GM21528 (cell line): ENCODE data around the gene LYST.
"Not testable (repeated sequence)": the region's sequence is repeated elsewhere in the genome, so short reads cannot be mapped to it uniquely, and the experiment has no call there.

Experiments
- ATAC-seq: cut with Tn5 transposase; IDR thresholded peaks from one replicate; pipeline ENCODE4 v1.9.1; 2021; ENCODE audit warnings: mild to moderate bottlenecking, moderate library complexity; ENCODE audit not compliant: unreplicated experiment, low FRiP score

LYST gene

GRCh38 chr1:235622936-235623779 lies 243.5 kb downstream of the LYST start:
- ATAC-seq, result no peak

DNA sequence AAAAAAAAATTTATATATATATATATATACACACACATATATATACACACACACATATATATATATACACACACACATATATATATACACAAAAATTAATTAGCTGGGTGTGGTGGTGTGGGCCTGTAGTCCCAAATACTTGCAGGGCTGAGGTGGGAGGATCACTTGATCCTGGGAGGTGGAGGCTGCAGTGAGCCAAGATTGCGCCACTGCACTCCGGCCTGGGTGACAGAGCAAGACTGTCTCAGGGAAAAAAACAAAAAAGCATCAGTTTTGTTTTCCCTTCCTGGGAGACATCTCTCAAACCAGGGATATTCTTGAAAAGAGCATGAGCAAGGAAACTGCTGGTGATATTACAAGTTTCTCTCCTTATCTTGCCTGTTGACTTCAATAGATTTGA lies 247.6 kb downstream of the LYST start:
- not testable (repeated sequence) for ATAC-seq

DNA sequence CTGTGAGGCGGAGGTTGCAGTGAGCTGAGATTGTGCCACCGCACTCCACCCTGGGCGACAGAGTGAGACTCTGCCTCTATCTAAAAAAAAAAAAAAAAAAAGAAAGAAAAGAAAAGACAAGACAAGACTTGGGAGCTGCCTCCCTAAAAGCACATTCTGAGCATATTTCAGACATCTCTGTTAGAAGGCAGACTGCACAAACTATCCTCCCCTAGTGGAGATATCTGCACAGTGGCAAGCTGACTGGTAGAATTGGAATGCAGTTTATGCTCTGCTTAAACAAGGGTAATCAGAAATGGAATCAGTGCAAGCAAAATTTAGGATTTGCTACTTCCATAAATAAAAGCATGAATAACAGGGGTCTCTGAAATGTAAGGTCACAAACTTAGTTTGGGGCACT lies 248.9 kb downstream of the LYST start:
- ATAC-seq, result no peak

DNA sequence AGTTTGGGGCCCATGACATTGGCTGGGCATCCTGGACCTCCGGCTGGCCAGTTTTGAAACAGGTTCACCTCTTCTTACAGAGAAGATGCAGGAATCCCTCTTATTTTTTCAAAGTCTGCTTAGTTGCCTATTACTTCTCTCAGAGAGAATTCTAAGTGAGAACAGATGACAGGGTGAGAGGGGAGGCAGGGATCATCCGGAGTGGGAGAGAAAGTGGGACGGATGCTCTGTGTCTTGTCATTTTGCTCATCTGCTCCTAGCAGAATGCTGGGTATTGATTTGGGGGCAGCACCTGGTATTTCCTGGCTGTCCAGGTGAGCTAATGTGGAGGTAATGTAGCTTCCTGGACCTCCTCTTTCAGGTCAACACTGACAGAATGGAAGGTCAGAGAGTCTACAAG lies 249.6 kb downstream of the LYST start:
- ATAC-seq, result no peak

- no peak for ATAC-seq
Measured at GRCh38 chr1:235614442-235614954, 252.2 kb downstream of the LYST start.

DNA sequence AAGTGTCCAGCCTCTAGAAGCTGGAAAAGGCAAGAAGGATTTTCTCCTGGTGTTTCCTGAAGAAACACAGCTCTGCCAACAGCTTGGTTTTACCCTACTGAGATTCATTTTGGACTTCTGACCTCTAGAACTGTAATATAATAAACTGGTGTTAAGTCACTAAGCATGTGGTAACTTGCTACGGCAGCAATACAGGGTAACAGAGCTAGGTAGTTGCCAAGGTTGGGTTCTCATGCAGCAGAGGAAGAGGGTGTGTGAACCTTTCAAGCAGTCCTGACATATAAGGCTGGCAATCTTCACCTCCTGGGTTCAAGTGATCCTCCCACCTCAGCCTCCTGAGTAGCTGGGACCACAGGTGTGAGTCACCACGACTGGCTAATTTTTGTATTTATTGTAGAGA lies 253.1 kb downstream of the LYST start:
- ATAC-seq, result no peak

DNA sequence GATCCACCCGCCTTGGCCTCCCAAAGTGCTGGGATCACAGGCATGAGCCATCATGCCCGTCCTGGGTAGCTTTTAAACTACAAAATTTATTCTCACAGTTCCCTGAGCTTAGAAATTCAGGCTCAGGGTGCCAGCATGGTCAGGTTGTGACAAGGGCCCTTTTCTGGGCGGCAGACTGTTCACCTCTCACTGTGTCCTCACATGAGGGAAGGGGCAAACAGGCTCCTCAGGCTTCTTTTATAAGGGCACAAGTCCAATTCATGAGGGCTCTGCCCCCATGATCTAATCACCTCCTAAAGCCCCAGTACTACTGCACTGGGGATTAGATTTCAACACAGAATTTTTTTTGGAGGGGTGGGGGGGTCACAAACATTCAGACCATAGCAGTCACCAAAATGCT lies 253.9 kb downstream of the LYST start:
- ATAC-seq, result no peak
